Body of pancreas (tissue), 4 donors: ENCODE measurements around the gene GRIK3.

Source experiments
- CTCF ChIP-seq, 7 experiments: fragments of 450-650 bp in 4 of 7; fragments of 200-600 bp in 3 of 7; sonication (generic) in 3 of 7; IDR thresholded peaks; one replicate each; pipeline ENCODE4 v1.5.1; 2016 to 2019; ENCODE audit warnings: antibody characterized with exemption in 7 of 7
- POLR2A ChIP-seq, 3 donors: fragments of 450-650 bp; IDR thresholded peaks; one replicate each; pipeline ENCODE4 v1.6.1; 2016; ENCODE audit warnings: antibody characterized with exemption in 3 of 3, mild to moderate bottlenecking in 2 of 3

- TF ChIP-seq CTCF (IDR thresholded peaks at IDR 0.05) (no peak), POLR2A (IDR thresholded peaks at IDR 0.05) (no peak)
Observed at GRCh38 chr1:36919491-36920145, 114.7 kb downstream of the GRIK3 start.
